Hematopoietic multipotent progenitor cell treated with erythropoietin and hydrocortisone succinate and interleukin-3 and kit ligand, for 6 days (in vitro differentiated cells): Measurements from ENCODE around the gene RETREG3.

Experiments
- DNase-seq: peaks from one replicate; pipeline ENCODE4 v3.0.0-alpha.2; 2015

The RETREG3 gene

DNA sequence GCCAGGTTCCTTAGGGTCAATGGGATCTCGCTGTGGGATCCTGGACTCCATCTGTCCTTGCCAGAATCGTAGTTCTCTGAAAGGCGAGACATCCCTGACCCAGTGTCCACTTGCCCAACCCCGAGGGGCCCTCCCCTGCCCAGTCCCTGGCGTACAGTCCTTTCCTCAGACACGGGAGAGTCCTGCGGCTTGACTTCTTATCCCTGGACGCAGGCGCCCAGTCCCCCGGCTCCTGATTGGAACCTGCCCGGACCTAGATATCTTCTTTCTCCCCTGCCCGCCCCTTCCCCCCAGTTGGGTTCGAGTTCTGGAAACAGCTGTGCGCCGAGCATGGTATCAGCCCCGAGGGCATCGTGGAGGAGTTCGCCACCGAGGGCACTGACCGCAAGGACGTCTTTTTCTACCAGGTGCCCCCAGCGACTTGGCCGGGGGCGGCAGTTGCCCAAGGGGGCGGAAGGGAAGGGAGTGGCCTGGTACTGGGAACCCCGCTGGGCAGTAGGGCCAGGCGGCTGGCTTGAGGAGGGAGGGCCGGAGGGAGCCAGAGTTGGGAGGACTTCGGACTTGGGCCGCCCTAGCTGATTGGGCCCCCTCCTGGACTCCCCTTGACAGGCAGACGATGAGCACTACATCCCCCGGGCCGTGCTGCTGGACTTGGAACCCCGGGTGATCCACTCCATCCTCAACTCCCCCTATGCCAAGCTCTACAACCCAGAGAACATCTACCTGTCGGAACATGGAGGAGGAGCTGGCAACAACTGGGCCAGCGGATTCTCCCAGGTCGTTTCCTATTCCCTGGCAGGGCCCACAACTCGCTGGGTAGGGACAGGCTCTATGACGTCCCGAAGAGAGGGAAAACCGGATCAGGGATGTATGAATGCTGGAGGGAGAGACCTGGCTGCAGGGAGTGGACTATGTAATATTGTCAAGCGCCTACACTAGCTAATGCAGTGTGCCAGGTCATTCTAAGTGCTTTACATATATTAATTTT, 934 bp upstream of the RETREG3 start:
- DNase-seq = peak; percentile 59

DNA sequence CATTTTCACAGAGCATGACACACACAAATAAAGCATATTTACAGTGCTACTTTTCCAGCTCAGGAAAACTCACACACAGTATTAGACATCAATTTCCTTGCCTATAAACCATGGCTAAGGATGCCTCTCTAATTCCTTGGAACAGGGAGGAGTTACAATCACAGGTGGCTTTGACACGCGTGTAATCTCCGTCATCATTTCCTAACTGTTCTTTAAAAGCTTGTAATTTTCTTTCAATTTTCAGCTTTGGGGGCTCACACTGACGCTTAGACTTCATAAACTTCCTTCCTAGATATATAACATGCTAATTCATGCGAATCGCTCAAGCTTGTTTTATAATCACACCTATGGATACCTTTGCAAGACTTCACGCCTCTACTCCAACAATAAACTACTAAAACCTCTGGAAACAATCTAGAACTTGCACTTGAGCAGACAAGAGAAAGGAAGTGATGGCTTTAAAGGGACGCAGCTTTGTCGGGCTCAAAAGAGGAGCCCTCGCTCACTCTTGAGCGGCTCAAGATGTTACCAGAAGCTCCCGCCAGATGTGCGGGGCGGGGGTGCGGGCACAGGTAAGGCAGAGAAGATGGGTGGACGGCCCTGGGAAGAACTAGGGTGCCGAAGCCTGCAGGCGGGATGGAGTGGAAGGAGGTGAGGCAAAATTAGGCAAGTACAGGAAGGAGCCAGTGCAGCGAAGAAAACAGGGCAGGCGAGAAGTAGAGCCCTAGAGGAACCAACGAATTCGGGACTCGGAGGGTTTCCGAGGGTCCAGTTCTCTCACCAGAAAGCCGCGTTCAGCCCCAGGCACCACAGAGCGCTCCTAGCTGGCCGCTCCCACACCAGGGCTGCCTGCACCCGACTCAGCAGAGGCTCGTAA, 631 bp downstream of the RETREG3 start:
- peak; percentile 34 for DNase-seq

DNA sequence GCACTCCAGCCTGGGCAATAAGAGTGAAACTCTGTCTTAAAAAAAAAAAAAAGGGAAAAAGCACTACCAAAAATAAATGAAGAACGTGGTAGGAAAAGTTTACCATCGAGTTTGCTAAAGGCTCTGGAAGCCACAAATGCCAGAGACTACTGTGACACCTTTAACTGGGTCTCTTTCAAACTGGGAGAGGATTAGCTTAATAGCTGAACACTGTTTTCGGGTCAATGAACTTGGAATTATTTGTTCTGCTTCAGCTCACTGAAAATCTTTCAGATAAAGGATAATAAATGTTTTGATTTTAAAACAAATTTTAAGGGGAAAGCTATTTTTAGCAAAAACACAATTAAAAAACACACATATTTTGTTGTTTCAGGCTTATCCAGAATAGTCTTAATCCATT, 1.4 kb downstream of the RETREG3 start:
- no peak for DNase-seq

DNA sequence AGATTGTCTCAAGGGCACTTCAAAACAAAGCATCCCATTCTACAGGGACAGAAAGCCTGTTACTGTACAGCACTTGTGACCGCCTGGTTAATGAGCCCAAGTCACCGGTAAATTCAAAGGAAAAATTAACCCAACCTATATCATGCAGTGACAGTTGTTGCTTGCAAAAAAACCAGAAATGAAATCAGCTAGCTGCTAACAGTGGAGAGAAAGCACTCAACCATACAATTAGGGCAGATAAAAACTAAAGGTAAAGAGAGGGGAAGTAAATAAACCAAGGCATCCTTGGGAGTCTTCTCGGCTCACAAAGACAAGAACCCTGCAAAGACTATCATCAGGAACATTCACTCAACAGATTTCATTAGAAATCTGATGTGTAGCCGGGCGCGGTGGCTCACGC, 5.9 kb downstream of the RETREG3 start:
- no peak for DNase-seq

DNA sequence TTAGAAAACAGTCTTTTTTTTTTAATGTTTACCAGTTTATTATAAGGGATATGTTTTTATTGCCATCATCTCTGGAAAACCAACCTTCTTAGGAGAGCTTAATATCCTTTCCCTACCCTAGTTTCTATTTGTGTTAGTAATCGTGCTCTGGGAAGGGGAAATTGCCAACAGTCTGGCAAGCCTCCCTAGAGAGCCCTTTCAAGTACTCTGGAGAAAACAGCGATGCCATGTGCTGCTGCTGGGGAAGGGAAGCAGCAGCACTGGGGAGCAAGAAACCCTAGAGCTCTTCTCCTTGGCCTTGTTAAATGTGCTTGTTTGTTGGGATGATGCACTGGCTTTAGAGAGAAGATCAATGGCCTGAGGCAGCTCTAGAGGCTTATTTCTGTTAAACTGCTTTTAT, 10.3 kb downstream of the RETREG3 start:
- DNase-seq = no peak

DNA sequence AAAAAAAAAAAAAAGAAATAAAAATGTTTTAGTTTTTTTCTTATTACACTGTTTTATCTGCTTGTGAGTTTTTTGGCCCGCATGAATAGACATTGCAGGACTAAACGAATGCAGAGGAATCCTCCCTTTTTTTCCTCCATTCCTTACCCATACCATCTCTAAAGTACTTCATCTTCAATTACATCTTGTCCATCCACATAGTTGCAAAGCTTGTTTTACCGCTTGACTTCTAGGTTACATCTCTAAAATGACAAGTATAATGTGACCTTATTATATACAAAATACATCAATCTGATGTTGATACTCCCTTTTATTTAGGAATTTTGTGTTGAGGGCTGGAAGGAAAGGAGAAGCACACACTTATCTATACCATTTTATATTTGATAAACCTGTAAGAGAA, 12.8 kb downstream of the RETREG3 start:
- no peak for DNase-seq

DNA sequence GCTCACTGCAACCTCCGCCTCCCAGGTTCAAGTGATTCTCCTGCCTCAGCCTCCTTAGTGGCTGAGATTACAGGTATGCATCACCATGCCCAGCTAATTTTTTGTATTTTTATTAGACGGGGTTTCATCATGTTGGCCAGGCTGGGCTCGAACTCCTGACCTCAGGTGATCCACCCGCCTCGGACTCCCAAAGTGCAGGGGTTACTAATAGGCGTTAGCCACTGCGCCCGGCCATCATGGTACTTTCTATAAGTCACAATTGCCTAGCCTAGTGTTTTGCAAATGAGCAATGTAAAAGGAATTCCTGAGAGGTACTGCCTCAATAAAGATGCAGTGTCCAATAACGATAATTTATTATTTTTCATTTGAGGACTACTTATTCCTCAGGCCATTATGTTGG, 17.8 kb downstream of the RETREG3 start:
- no peak for DNase-seq

DNA sequence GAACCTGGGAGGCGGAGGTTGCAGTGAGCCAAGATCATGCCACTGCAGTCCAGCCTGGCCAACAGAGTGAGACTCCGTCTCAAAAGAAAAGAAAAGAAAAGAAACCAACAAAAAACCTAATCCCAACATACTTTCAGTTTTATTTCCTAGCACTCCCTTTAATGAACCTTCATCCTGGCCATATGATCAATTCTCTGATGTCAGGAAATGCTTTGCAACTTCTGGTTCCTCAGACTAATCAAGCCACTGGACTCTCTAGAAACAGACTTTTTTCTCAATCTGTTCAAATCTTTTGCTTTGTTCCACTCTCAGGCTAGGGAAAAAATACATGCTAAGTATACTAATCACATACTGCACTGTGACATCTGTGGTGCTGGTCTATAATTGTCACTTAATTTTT, 18.3 kb downstream of the RETREG3 start:
- DNase-seq = no peak

DNA sequence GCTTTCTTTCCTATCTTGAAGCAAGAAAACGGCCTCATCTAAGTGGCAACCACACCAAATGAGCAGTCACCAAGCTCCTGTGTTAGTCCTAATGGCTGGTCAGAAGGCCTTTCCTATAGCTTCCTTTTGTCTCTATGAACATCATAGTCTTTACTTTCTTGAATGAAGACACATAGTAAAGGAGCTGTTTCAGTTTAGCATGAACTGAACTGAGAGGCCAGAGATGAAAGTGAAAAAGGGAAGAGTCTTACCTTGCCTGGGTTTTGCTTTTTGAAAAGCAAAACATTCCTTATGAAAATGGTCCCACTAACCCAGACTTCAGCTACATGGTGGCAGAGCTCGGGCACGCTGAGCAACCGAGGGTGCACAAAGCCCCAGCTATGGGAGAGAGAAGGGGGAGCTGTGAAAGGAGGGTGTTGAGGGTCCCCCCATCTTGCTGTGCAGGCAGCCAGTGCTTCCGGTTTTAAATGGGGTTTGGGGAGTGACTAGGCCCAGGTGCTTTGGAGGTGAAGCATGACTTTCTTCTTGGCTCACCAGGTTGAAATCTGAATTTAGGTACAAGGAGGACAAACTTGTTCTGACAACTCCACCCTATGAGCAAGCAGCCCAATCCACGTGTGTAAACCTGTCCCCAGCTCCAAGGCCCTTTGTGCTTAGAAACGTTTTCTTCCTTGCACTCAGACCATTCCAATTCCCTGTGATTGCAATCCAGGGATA, 22.5 kb downstream of the RETREG3 start:
- no peak for DNase-seq

DNA sequence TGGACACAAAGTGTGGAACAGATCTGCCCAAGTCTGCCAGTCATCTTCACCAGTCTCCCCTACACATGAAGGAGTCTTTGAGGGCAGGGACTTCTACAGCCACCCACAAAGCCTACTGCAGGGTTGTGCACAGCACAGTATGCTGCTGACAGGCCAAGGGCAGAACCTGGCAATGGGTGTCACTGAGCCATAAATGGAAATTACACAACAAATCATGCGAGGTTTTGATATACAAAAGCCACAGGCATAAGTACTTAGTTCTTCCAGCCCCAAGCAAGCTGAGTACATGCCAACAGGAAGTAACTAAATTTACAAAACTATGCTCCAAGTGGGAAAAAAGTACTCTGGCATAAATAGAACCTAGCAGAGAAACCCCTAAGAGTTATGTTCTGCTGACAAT, 23.8 kb downstream of the RETREG3 start:
- DNase-seq = peak; percentile 13

DNA sequence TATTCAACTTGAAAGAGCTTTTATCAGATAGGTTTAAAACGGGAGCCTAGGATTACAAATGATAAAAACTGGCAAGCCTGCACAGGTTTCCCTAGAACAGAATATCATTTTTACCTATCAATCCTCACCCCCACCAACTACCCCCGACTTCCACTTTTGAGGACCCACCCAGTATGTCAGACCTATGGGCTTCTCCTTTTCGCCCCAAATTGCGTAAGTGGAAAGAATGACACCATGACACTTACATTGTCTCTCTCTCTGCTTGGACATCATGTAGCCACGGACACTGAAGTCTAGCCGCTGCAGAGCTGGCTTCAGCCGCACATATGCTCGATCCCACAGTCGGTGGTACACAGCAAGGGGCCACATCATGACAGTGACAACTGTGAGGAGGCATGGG, 24.3 kb downstream of the RETREG3 start:
- DNase-seq = peak; percentile 38

DNA sequence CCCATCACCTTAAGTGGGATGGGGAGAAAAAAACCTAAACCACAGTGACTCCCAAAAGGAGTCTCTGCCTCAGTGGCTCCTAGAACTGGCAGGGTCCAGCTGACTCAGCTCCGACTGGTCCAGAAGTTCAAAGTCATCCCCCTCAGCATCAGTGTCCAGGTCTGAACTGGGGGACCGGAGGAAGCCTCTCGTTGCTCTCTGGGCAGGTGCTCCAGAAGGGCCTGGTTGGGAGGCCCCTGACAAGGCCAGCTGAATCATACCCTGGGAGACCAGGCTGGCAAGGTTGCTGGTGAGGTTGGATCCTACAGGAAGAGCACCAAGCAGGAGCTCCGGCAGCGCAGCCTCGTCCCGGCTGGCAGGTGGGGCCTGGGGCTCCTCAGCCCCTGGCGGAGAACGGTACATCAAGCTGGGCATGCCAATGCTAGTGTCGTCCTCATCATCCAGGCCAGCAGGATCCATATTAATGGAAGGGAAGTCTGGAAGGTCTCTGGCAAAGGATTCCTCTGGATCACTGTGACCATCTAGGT, 27.4 kb downstream of the RETREG3 start:
- DNase-seq = no peak

DNA sequence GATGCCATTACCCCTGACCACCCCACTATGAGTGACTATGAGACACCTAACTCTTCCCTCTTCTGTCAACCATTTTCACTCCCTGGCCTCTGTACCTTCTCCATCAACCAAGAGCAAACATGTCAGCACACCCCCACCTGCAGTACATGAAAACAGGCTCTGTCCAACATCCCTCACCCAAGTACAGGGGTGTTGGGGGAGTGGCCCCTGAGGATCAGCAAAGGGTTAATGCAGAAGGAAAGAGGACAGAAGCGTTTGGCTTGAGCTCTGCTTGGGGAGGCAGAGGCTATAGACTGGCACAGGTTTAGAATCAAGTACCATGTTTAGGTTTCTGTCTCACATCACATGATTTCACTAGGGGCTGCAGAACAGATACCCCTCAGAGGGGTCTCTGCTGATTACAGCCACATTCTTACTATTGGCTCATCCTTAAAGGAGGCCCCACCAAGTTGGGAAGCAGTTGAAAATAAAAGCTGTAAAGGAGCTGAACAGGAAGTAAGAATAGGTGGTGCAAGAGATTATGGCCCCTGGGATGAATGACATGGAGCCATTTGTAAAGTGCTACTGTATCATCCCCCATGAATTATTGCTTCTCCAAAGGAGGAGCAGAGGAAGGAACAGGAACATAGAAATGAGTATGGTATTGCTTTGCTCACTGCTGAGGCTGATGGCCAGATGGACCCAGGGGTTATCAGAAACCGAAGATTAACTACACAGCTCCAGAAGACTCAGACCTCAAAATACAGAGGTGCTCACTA, 29.2 kb downstream of the RETREG3 start:
- DNase-seq = no peak

DNA sequence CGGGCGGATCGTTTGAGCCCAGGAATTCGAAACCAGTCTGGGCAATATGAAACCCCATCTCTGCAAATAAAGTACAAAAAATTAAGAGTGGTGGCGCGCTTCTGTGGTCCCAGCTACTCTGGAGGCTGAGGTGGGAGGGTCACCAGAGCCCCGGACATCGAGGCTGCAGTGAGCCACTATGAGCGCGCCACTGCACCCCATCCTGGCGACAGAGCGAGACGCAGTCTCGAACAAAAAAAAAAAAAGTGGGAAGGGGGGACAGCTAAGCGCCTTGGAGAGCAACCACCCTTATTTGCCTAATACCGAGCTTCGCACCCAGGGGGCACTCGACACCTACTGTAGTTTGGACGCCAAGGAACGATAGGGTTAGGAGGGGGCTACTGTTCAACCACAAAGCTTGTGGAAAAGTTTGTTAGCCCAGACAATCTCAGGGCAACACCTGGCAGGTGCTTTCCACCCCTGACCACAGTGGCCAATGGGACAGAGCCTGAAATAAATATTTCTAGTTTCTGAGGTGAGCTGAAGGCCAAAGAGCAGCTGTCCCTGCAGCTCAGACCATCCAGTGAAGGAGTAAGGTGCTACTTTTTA, 30.8 kb downstream of the RETREG3 start:
- DNase-seq = peak; percentile 93

DNA sequence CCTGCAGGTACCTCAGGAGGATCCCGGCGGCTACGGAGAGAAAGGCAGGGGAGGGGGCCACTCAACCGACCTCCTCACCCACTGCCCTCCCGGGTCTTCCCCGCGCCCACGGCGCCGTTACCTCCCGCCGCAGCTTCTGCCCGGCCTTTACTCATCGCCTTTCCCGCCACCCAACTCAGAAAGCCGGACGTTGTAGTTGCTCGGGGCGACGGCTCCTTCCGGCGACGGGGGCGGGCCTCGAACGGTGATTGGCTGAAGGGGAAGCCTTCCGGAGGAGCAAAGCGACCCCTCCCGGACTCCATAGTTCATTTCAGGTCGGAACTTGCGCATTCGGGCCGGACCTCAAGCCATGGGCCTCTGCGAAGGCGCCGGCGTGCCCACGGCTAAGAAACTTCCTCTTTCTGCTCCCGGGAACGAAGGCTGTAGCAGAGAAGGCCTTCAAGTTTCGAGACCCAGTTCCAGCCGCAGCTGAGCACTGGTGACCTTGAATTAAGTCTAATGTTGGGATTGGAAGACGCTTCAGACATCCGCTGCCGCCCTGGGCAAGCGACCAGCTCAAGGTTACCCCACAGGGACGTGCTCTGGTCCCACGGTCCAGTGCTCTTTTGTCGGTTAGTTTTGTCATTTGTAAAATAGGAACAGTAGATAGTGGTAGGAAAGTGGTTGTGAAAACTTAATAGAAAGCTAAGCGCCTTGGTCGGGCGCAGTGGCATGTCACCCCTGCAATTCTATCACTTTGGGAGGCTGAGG, 31.5 kb downstream of the RETREG3 start, which contains the start of gene PSMC3IP:
Gene PSMC3IP, minus strand, starts transcription at position 198 of the 750 bp plus-strand sequence. Its CDS starts 43 bp downstream, at position 155.
- peak; percentile 98 for DNase-seq

DNA sequence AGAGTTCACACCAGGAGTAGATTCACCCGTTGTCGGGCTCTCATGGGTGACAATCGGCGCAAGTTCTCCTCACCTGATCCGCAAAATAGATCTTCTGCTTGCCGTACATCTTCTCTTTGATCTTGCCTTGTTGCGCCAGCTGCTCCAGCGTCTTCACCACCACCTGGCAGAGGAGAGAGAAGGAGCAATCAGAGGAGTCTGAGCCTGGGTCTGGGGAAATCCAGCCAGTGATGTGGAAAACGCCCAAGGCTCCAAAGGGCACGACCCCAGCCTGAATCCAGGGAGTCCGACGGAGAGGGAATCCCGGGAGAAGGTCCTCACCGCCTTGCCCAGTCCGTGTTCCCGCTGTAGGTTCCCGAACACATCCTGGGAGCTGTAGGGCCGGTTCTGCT, 32.0 kb downstream of the RETREG3 start:
- peak; percentile 34 for DNase-seq

DNA sequence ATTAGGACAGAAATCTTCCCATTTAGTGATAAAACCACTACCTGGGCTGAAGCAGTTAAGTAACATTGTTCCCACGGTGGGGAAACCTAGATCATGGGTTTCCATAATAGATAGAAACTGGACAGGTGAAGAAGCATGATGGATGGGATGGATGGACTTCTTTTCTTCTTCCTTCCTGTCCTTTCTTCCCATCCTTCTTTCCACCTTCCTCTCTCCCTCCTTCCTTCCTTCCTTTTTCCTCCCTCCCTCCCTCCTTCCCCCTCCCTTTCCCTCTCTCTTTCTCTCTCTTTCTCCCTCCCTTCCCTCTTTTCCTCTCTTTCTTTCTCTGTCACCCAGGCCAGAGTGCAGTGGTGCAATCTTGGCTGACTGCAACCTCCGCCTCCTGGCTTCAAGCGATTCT, 34.7 kb downstream of the RETREG3 start:
- no peak for DNase-seq

DNA sequence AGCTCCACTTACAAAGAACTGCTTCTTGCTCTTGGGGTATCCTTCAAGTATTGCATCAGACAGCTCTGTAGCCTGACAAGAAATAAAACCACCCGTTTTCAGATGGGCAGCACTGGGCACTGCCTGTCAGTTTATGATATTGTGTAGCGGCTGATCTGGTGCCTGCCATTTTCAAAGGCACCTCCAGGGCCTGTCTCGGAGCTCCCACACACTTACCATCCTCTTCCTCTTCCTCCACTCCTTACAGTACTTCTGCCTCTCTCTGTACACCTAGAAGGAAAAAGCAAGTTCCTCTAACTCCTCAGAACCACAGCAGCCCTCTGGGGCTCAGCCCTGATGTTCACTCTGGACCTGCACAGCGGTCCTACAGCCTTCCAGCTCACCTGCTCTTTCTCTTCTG, 36.1 kb downstream of the RETREG3 start:
- DNase-seq = no peak

DNA sequence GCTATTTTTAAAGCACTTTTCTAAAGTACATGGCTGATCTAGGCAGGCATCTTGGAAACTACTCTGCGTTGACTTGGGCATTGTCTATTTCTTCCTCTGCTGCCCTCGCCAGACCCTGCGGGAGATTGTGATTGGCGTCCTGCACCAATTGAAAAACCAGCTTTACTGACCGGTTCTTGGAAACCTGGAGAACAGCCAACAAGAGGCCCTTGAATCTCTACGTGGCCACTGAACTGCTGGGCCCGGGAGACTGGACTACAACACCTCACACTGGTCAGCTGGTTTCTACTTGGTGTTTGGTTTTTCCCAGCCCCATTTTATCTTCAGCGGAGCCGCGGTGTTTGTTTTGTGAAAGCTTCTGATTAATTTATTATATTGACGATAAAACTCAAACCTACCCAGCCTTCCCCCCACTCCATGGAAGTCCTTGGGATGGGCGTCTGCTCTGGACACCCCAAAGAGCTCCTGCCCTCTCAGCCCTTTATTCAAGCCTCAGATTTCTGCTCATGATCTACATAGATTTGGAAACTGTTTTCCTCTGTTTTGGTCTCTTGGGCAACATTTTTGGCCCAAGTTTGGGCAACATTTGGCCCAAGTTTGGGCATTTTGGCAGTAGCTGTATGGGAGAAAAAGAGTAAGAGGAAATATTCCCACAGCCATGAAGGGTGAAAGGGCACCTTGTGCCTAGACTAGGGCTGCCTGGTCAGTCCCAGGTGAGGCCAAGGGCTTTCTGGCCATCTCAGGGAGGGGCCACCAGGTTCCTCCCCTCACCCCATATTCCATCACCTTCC, 37.5 kb downstream of the RETREG3 start:
- no peak for DNase-seq
